Stimulated activated naive B cell treated with anti-CD40 and anti-IgM and Interleukin-4, amounts not matched to agents 10 μg/mL and 1 μg/mL and 100 μg/mL, for 72 hours (primary cell): ENCODE measurements around the gene DDX10.

Experiments
- ATAC-seq, 2 donors: fragments of 150-1000 bp; cut with Tn5 transposase; replicated peaks; 2 replicates each; pipeline ENCODE4 v1.10.0; 2021; ENCODE audit warnings: moderate library complexity in 1 of 2
- DNase-seq: peaks from one replicate; pipeline ENCODE4 v3.0.0; 2021
- H3K27ac Mint-ChIP-seq: one replicate; pipeline ENCODE4 v1.8.0; 2022; ENCODE audit warnings: mild to moderate bottlenecking, mixed read lengths
- H3K27me3 Mint-ChIP-seq, 2 donors: one replicate each; pipeline ENCODE4 v1.8.0; 2022; ENCODE audit warnings: mixed read lengths in 2 of 2
- H3K36me3 Mint-ChIP-seq, 2 donors: one replicate each; pipeline ENCODE4 v1.8.0; 2022; ENCODE audit warnings: mixed read lengths in 2 of 2, mild to moderate bottlenecking in 1 of 2
- H3K4me1 Mint-ChIP-seq, 2 donors: one replicate each; pipeline ENCODE4 v1.8.0; 2022; ENCODE audit warnings: mixed read lengths in 2 of 2, mild to moderate bottlenecking in 1 of 2
- H3K4me3 Mint-ChIP-seq, 2 donors: one replicate each; pipeline ENCODE4 v1.8.0; 2022; ENCODE audit warnings: mild to moderate bottlenecking in 2 of 2, mixed read lengths in 2 of 2, moderate library complexity in 1 of 2
- H3K9me3 Mint-ChIP-seq, 2 donors: one replicate each; pipeline ENCODE4 v1.8.0; 2022; ENCODE audit warnings: mixed read lengths in 2 of 2, mild to moderate bottlenecking in 1 of 2

The DDX10 gene

DNA sequence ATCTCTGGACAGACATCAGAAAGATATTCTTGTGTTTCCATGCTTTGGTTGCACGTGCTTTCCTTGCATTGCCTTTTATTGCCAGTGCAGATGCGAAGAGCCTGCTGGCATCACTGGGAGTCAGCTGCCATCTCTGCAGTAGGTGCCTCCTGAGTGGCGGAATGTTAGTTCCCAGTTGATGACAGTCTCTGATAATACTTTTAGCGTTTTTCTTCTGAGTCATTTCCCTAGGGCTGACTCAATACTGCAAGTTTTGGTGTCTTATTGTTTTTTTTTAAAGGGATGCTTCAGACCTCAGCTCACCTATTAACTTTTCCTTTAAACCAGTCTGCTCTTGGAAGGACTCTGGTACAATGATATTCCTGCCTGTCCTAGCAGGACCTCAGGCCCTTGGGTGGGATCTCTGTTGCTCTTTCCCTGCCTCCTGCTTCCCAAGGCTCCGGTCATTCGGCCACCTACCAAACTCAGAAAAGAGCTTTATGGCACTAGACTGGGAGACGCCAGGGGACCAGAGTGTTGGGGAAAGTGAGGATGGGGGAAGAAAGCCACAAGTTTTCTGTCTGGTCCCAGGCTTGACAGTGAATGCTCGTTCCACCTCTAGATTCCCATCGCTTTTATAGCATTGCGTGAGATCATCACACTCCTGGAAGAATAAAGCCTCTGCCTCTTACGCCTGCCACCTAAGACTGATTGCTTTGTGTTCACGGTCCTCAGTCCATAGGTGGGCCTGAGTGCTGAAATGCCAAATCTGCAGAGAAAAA is 308.7 kb downstream of the DDX10 start:
- no peaks in the 10 kb centered on the region for H3K9me3 Mint-ChIP-seq
- no peak overlapping the region for H3K4me3 Mint-ChIP-seq
- ATAC-seq (no peak), DNase-seq (no peak)
- H3K27me3 Mint-ChIP-seq, result peaks cover 3 to 5% of the 10 kb centered on the region in 2 donors
- H3K27ac Mint-ChIP-seq, result no peak overlapping the region
- H3K4me1 Mint-ChIP-seq, result no peaks in the 10 kb centered on the region
- no peaks in the 10 kb centered on the region for H3K36me3 Mint-ChIP-seq

DNA sequence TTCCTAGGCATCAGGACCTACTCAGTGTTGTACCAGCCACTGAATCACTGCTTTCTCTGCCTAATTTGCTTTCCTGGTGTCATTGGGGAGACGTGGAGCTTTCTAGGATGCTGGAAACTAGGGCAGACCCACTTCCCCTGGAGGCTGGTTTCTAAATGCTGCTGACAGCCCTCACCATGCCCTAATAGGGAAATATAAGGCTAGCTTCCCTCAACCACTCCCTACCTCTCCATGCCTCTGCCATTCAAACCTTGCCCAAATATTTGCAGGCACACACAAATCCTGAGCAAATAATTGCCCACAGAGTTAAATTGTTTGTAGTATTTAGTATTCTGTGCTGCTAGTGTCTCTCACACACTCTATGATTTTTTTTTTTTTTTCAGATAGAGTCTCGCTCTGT is 310.2 kb downstream of the DDX10 start:
- no peak for ATAC-seq
- Mint-ChIP-seq H3K4me3 (no peak overlapping the region), H3K4me1 (no peaks in the 10 kb centered on the region), H3K27me3 (peaks cover 3 to 10% of the 10 kb centered on the region in 2 donors), H3K9me3 (peaks cover 0 to 2% of the 10 kb centered on the region in 2 donors), H3K36me3 (no peaks in the 10 kb centered on the region), H3K27ac (no peak overlapping the region)
- no peak for DNase-seq

DNA sequence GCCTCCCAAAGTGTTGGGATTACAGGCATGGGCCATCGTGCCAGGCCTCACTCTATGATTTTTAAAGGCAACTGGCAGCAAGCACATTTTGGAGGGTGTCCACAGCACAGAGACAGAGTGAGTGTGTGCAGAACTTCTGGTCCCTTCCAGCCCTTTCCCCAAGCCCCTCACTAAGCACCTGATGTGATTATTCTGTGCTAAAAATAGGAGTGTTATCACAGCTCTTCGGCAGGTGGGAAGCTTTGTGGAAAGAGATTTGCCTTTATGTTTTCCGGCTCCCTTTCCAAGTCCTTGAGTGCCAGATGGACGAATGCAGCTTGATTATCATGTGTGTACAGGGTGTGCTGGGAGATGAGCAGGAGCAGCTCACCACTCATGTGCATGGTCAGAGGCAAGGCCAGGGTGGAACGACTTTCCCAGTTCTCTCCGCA is 310.8 kb downstream of the DDX10 start:
- no peaks in the 10 kb centered on the region for H3K4me1 Mint-ChIP-seq
- peaks cover 0 to 3% of the 10 kb centered on the region in 2 donors for H3K9me3 Mint-ChIP-seq
- H3K27ac Mint-ChIP-seq, result no peak overlapping the region
- H3K27me3 Mint-ChIP-seq, result peaks cover 3 to 10% of the 10 kb centered on the region in 2 donors
- no peak overlapping the region for H3K4me3 Mint-ChIP-seq
- DNase-seq, result no peak
- no peaks in the 10 kb centered on the region for H3K36me3 Mint-ChIP-seq
- ATAC-seq, result no peak

DNA sequence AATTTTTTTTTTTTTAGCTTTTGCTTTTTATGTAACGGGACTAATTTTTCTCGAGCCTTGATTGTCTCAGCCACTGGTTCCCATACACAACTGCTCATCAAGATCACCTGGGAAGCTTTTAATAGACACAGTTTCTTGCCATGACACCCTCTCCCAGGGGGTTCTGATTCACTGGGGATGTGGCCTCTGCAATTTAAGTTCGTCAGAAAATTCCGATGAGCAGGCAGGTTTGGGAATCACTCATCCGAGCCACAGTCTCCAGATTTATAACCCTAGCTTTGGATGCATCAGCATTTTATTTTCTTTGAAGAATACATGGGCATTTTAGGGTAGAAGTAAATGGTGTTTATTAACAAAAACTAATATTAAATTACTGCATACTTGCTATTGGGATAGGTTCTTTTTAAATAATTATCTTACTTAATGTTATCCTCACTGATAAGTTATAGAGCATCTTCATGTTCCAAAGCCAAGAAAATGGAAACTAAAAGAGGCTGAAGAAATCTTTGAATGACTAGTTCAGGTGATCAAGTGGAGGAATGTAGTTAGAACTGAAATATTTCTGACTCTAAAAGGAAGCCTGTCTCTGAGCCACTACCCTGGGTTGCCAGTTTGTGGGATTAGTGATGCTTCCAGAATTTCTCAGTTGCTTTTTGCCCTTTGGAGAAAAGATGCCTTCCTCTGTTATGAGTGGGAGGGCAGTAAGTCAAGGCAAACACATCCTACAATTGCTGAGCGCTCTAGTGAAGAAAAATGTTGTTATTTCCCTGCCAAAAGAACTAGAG is 319.0 kb downstream of the DDX10 start:
- ATAC-seq, result no peak
- H3K27me3 Mint-ChIP-seq, result peaks cover 0 to 5% of the 10 kb centered on the region in 2 donors
- H3K9me3 Mint-ChIP-seq, result peaks cover 2 to 3% of the 10 kb centered on the region in 2 donors
- H3K4me1 Mint-ChIP-seq, result no peaks in the 10 kb centered on the region
- DNase-seq, result no peak
- no peak overlapping the region for H3K4me3 Mint-ChIP-seq
- H3K27ac Mint-ChIP-seq, result no peak overlapping the region
- H3K36me3 Mint-ChIP-seq, result peaks cover 0 to 3% of the 10 kb centered on the region in 2 donors

DNA sequence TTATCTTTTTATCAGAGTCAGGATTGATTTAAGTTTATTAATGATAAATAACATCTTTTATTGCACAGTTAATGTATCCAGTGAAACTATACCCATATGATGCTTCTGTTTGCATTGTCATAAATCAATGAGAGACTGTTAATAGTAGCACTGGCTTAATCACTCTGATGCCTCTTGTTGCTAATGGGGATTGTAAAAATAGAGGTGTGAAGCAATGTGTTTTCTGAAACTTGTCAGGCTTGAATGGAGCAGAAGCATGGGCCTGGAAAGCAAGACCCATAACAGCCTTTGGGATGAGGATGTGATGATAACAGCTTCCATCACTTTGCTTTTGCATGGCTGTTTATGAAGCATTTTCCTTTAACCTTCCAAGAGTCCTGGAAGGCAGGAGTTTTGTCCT is 319.7 kb downstream of the DDX10 start:
- H3K9me3 Mint-ChIP-seq, result peaks cover 2 to 3% of the 10 kb centered on the region in 2 donors
- no peak for DNase-seq

DNA sequence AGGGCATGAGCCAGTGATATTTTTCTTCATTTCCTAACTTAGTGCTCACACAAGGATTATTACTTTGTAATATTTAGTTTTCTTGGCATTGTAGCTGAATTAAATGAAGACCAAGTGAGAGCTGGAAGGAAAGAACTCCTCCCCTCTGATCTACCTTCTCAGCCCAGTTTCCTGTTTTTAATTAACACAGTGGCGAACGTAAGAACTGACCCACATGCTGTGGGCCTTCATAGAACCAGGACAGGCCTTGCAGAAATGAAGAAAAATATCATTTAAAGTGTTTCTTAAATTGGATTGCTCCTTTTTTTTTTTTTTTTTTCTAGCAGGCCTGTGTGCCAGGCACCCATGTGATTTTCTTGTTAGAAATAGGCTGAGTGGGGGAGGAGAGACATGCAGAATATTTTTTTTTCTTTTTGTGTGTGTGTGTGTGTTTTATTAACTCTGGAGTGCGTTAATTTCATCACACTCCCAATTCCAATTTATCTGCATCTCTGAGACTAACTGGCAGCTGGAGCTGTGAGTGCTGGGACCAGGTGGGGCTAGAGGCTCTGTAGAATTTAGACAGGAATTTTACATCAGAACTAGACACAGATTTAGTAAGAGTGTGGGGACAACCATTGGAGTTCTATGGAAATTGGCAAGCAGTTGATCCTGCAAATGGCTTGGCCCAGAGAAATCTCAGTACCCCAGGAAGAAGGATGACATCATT is 320.5 kb downstream of the DDX10 start:
- Mint-ChIP-seq H3K27ac (no peak overlapping the region), H3K4me3 (no peak overlapping the region), H3K9me3 (peaks cover 0 to 2% of the 10 kb centered on the region in 2 donors), H3K36me3 (peaks cover 0 to 3% of the 10 kb centered on the region in 2 donors), H3K4me1 (no peaks in the 10 kb centered on the region), H3K27me3 (no peaks in the 10 kb centered on the region)
- DNase-seq (no peak), ATAC-seq (no peak)

More for the DNA sequence above, 319.7 kb downstream of the DDX10 start:
- no peak overlapping the region for H3K4me3 Mint-ChIP-seq
- H3K27ac Mint-ChIP-seq, result no peak overlapping the region
- peaks cover 0 to 3% of the 10 kb centered on the region in 2 donors for H3K36me3 Mint-ChIP-seq
- no peak for ATAC-seq
- no peaks in the 10 kb centered on the region for H3K4me1 Mint-ChIP-seq
- H3K27me3 Mint-ChIP-seq, result no peaks in the 10 kb centered on the region

DNA sequence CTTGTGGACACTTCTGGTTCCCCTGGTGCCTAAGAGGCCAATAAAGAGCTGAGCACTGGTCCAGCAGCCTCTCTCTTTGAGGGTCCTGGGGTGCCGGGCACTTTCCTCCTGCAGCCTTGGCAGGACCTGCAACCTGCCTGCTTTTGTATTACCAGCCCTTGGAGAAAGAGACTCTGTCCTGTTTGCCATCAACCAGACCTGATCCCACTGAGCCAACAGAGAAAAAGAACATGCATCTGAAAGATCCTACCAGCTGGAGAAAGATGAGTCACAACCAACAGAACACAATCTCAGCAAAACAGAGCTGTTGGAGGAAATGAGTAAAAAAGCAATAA is 321.0 kb downstream of the DDX10 start:
- Mint-ChIP-seq H3K9me3 (peaks cover 0 to under 1% of the 10 kb centered on the region in 2 donors), H3K36me3 (peaks cover 0 to under 1% of the 10 kb centered on the region in 2 donors), H3K4me3 (no peak overlapping the region), H3K27me3 (no peaks in the 10 kb centered on the region), H3K4me1 (no peaks in the 10 kb centered on the region), H3K27ac (no peak overlapping the region)
- ATAC-seq, result no peak
- DNase-seq, result no peak
